WTC11 (cell line): ENCODE data around the gene KCTD11. TPM values are rescaled to one million over a fixed set of nuclear protein-coding genes. Genes with fewer than 3 reads are reported as not detected.
A peak's percentile ranks its signal among the peaks of the same experiment; 100 is the strongest.

Experiments used
- ATAC-seq: fragments of 200-7000 bp; cut with Tn5 transposase; 2 replicates; pipeline ENCODE4 v1.10.0; 2021; ENCODE audit warnings: mild to moderate bottlenecking, moderate library complexity
- CTCF ChIA-PET: fragments of 300-600 bp; sonication (Branson Sonifier 250); formaldehyde crosslinking; loops from one replicate; lab custom pipeline; 2021; ENCODE audit warnings: antibody characterized with exemption; lab: Charles Lee
- POLR2A ChIA-PET: fragments of 350-600 bp; sonication (Branson Sonifier 250); formaldehyde crosslinking; loops from one replicate; lab custom pipeline; 2021; ENCODE audit warnings: antibody characterized with exemption; lab: Charles Lee
- DNase-seq: peaks from one replicate; pipeline ENCODE4 v3.0.0; 2021; ENCODE audit warnings: low spot score
- H3K27ac Mint-ChIP-seq: 2 replicates; pipeline ENCODE4 v1.8.0; 2021; ENCODE audit warnings: mixed read lengths
- H3K27me3 Mint-ChIP-seq: 2 replicates; pipeline ENCODE4 v1.8.0; 2021; ENCODE audit warnings: low read depth, mild to moderate bottlenecking, moderate library complexity, mixed read lengths
- H3K36me3 Mint-ChIP-seq: 2 replicates; pipeline ENCODE4 v1.8.0; 2021; ENCODE audit warnings: mixed read lengths
- H3K4me1 Mint-ChIP-seq: 2 replicates; pipeline ENCODE4 v1.8.0; 2022; ENCODE audit warnings: mixed read lengths
- H3K4me3 Mint-ChIP-seq: 2 replicates; pipeline ENCODE4 v1.8.0; 2021; ENCODE audit warnings: mild to moderate bottlenecking, moderate library complexity, mixed read lengths
- H3K9me3 Mint-ChIP-seq: 2 replicates; pipeline ENCODE4 v1.8.0; 2021; ENCODE audit warnings: mixed read lengths
- AR ChIP-seq: fragments of 250-450 bp; sonication (Bioruptor Pico); IDR thresholded peaks from 2 replicates; pipeline ENCODE4 v1.9.0; 2021; ENCODE audit warnings: mild to moderate bottlenecking
- ATF3 ChIP-seq: sonication (generic); formaldehyde crosslinking; conservative IDR thresholded peaks from 2 replicates; pipeline ENCODE4 v1.8.1; 2022; ENCODE audit warnings: mild to moderate bottlenecking, missing genetic modification reagents
- ATF6 ChIP-seq: sonication (generic); formaldehyde crosslinking; IDR thresholded peaks from 2 replicates; pipeline ENCODE4 v1.8.1; 2023; ENCODE audit warnings: mild to moderate bottlenecking, missing genetic modification reagents
- CREM ChIP-seq: sonication (generic); formaldehyde crosslinking; IDR thresholded peaks from 2 replicates; pipeline ENCODE4 v1.8.1; 2022; ENCODE audit warnings: mild to moderate bottlenecking, missing genetic modification reagents, moderate library complexity
- FOXK1 ChIP-seq: sonication (generic); formaldehyde crosslinking; IDR thresholded peaks from 2 replicates; pipeline ENCODE4 v1.8.0; 2022; ENCODE audit warnings: mild to moderate bottlenecking, moderate library complexity, missing genetic modification reagents
- IRF1 ChIP-seq: sonication (generic); formaldehyde crosslinking; IDR thresholded peaks from 2 replicates; pipeline ENCODE4 v1.8.0; 2023; ENCODE audit warnings: missing genetic modification reagents
- OVOL2 ChIP-seq: fragments of 250-450 bp; sonication (Bioruptor Pico); IDR thresholded peaks from 2 replicates; pipeline ENCODE4 v1.9.0; 2021; ENCODE audit warnings: mild to moderate bottlenecking, borderline replicate concordance
- PRDM15 ChIP-seq: sonication (generic); formaldehyde crosslinking; IDR thresholded peaks from 2 replicates; pipeline ENCODE4 v1.8.0; 2022; ENCODE audit warnings: missing genetic modification reagents
- PRRX2 ChIP-seq: fragments of 250-450 bp; sonication (Bioruptor Pico); IDR thresholded peaks from 2 replicates; pipeline ENCODE4 v1.8.0; 2021; ENCODE audit warnings: mild to moderate bottlenecking
- SP1 ChIP-seq: sonication (generic); formaldehyde crosslinking; conservative IDR thresholded peaks from 2 replicates; pipeline ENCODE4 v1.8.1; 2022; ENCODE audit warnings: missing genetic modification reagents
- ZNF416 ChIP-seq: fragments of 250-450 bp; sonication (Bioruptor Pico); IDR thresholded peaks from 2 replicates; pipeline ENCODE4 v1.9.0; 2021; ENCODE audit warnings: mild to moderate bottlenecking, inconsistent platforms
- total RNA-seq: library from RNA; stranded (reverse); gene quantifications from 3 replicates; pipeline ENCODE4 v1.2.3, GENCODE V29; 2021
- TF ChIP-seq, protein P1 (sequence below): sonication (generic); formaldehyde crosslinking; IDR thresholded peaks from 2 replicates; pipeline ENCODE4 v1.8.1; 2023; ENCODE audit warnings: mild to moderate bottlenecking, missing genetic modification reagents, borderline replicate concordance
- TF ChIP-seq, protein P2 (sequence below): sonication (generic); formaldehyde crosslinking; IDR thresholded peaks from 2 replicates; pipeline ENCODE4 v1.8.0; 2023; ENCODE audit warnings: missing genetic modification reagents, mild to moderate bottlenecking, borderline replicate concordance
- TF ChIP-seq, protein P3 (sequence below): sonication (generic); formaldehyde crosslinking; IDR thresholded peaks from 2 replicates; pipeline ENCODE4 v1.8.0; 2022; ENCODE audit warnings: mild to moderate bottlenecking, missing genetic modification reagents

Gene KCTD11
- total RNA-seq, 1 experiment from 2014 or later: 8.1 TPM

- POLR2A ChIA-PET: no interaction called here
- H3K9me3 Mint-ChIP-seq: peaks cover 4% of the 10 kb centered on the region
- H3K27ac Mint-ChIP-seq: peak within 1 kb of the TSS; percentile 99
- H3K4me1 Mint-ChIP-seq: peaks cover 26% of the 10 kb centered on the region
- DNase-seq (peak; percentile 100), ATAC-seq (peak; percentile 87)
- peaks cover 15% of the 10 kb centered on the region for H3K27me3 Mint-ChIP-seq
- CTCF ChIA-PET: interaction anchor here (2.0 kb wide), 1 partner anchor 26 kb away, joined by 7 read pairs; the partner anchor contains the start of gene SLC2A4
- H3K36me3 Mint-ChIP-seq: peaks cover 28% of the 10 kb centered on the region
- peak within 1 kb of the TSS; percentile 89 for H3K4me3 Mint-ChIP-seq
- no peak for TF ChIP-seq ZNF416 (CRISPR knock-in tag)
- TF ChIP-seq OVOL2: no peak
- TF ChIP-seq, protein P1, sequence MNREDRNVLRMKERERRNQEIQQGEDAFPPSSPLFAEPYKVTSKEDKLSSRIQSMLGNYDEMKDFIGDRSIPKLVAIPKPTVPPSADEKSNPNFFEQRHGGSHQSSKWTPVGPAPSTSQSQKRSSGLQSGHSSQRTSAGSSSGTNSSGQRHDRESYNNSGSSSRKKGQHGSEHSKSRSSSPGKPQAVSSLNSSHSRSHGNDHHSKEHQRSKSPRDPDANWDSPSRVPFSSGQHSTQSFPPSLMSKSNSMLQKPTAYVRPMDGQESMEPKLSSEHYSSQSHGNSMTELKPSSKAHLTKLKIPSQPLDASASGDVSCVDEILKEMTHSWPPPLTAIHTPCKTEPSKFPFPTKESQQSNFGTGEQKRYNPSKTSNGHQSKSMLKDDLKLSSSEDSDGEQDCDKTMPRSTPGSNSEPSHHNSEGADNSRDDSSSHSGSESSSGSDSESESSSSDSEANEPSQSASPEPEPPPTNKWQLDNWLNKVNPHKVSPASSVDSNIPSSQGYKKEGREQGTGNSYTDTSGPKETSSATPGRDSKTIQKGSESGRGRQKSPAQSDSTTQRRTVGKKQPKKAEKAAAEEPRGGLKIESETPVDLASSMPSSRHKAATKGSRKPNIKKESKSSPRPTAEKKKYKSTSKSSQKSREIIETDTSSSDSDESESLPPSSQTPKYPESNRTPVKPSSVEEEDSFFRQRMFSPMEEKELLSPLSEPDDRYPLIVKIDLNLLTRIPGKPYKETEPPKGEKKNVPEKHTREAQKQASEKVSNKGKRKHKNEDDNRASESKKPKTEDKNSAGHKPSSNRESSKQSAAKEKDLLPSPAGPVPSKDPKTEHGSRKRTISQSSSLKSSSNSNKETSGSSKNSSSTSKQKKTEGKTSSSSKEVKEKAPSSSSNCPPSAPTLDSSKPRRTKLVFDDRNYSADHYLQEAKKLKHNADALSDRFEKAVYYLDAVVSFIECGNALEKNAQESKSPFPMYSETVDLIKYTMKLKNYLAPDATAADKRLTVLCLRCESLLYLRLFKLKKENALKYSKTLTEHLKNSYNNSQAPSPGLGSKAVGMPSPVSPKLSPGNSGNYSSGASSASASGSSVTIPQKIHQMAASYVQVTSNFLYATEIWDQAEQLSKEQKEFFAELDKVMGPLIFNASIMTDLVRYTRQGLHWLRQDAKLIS (CRISPR knock-in tag): no peak
- no peak for TF ChIP-seq IRF1 (CRISPR knock-in tag)
- TF ChIP-seq CREM (CRISPR knock-in tag): no peak
- peak; percentile 52 for TF ChIP-seq PRDM15 (CRISPR knock-in tag)
- TF ChIP-seq, protein P2, sequence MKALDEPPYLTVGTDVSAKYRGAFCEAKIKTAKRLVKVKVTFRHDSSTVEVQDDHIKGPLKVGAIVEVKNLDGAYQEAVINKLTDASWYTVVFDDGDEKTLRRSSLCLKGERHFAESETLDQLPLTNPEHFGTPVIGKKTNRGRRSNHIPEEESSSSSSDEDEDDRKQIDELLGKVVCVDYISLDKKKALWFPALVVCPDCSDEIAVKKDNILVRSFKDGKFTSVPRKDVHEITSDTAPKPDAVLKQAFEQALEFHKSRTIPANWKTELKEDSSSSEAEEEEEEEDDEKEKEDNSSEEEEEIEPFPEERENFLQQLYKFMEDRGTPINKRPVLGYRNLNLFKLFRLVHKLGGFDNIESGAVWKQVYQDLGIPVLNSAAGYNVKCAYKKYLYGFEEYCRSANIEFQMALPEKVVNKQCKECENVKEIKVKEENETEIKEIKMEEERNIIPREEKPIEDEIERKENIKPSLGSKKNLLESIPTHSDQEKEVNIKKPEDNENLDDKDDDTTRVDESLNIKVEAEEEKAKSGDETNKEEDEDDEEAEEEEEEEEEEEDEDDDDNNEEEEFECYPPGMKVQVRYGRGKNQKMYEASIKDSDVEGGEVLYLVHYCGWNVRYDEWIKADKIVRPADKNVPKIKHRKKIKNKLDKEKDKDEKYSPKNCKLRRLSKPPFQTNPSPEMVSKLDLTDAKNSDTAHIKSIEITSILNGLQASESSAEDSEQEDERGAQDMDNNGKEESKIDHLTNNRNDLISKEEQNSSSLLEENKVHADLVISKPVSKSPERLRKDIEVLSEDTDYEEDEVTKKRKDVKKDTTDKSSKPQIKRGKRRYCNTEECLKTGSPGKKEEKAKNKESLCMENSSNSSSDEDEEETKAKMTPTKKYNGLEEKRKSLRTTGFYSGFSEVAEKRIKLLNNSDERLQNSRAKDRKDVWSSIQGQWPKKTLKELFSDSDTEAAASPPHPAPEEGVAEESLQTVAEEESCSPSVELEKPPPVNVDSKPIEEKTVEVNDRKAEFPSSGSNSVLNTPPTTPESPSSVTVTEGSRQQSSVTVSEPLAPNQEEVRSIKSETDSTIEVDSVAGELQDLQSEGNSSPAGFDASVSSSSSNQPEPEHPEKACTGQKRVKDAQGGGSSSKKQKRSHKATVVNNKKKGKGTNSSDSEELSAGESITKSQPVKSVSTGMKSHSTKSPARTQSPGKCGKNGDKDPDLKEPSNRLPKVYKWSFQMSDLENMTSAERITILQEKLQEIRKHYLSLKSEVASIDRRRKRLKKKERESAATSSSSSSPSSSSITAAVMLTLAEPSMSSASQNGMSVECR (CRISPR knock-in tag): peak; percentile 71; the same call in 1 of the 2 replicates
- TF ChIP-seq ATF3: no peak
- no peak for TF ChIP-seq AR (CRISPR knock-in tag)
- TF ChIP-seq FOXK1 (CRISPR knock-in tag): peak; percentile 69; the same call in 1 of the 2 replicates
- no peak for TF ChIP-seq PRRX2 (CRISPR knock-in tag)
- TF ChIP-seq, protein P3, sequence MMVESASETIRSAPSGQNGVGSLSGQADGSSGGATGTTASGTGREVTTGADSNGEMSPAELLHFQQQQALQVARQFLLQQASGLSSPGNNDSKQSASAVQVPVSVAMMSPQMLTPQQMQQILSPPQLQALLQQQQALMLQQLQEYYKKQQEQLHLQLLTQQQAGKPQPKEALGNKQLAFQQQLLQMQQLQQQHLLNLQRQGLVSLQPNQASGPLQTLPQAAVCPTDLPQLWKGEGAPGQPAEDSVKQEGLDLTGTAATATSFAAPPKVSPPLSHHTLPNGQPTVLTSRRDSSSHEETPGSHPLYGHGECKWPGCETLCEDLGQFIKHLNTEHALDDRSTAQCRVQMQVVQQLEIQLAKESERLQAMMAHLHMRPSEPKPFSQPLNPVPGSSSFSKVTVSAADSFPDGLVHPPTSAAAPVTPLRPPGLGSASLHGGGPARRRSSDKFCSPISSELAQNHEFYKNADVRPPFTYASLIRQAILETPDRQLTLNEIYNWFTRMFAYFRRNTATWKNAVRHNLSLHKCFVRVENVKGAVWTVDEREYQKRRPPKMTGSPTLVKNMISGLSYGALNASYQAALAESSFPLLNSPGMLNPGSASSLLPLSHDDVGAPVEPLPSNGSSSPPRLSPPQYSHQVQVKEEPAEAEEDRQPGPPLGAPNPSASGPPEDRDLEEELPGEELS (CRISPR knock-in tag): no peak
- peak; percentile 45 for TF ChIP-seq SP1 (CRISPR knock-in tag)
- no peak for TF ChIP-seq ATF6
Measured at GRCh38 chr17:7306911-7307685, 44.9 kb upstream of the KCTD11 start, which contains the start of gene EIF5A. Gene EIF5A (plus strand): TSS chr17:7307628. CDS start chr17:7309636, 2,008 bp downstream.
